Tibial nerve (tissue), 4 donors: Measurements from ENCODE around the gene MPC1. TPM values are rescaled to one million over a fixed set of nuclear protein-coding genes. Genes with fewer than 3 reads are reported as not detected.
A peak's percentile ranks its signal among the peaks of the same experiment; 100 is the strongest.
"Not testable (repeated sequence)": the region's sequence is repeated elsewhere in the genome, so short reads cannot be mapped to it uniquely, and the experiment has no call there.

Experiments
- DNase-seq, 2 donors: peaks; one replicate each; pipeline ENCODE4 v3.0.0-alpha.2; 2019; ENCODE audit warnings: low spot score in 2 of 2
- H3K27ac ChIP-seq, 4 donors: fragments of 200-600 bp; sonication (generic) in 3 of 4; one replicate each; pipeline ENCODE4 v1.5.1; 2017 to 2019; ENCODE audit warnings: mild to moderate bottlenecking in 1 of 4
- H3K27me3 ChIP-seq, 2 donors: fragments of 200-600 bp; sonication (generic) in 1 of 2; one replicate each; pipeline versions ENCODE4 v1.5.1 to v1.6.0; 2017 to 2019
- H3K36me3 ChIP-seq, 3 donors: fragments of 200-600 bp; sonication (generic); one replicate each; pipeline ENCODE4 v1.5.1; 2018 to 2019
- H3K4me1 ChIP-seq, 4 donors: fragments of 200-600 bp; sonication (generic) in 3 of 4; one replicate each; pipeline ENCODE4 v1.5.1; 2017 to 2019
- H3K4me3 ChIP-seq, 4 donors: fragments of 200-600 bp; sonication (generic) in 3 of 4; one replicate each; pipeline ENCODE4 v1.5.1; 2017 to 2019; ENCODE audit warnings: mild to moderate bottlenecking in 1 of 4, moderate library complexity in 1 of 4
- H3K9me3 ChIP-seq, 4 donors: fragments of 200-600 bp; sonication (generic) in 3 of 4; one replicate each; pipeline ENCODE4 v1.5.1; 2017 to 2019
- CTCF ChIP-seq, 5 experiments: fragments of 200-600 bp in 3 of 5; fragments of 450-650 bp in 2 of 5; sonication (generic) in 3 of 5; IDR thresholded peaks; one replicate each; pipeline ENCODE4 v1.5.1; 2016 to 2019; ENCODE audit warnings: antibody characterized with exemption in 5 of 5, mild to moderate bottlenecking in 3 of 5, moderate library complexity in 2 of 5
- EP300 ChIP-seq, 2 donors: sonication (generic); formaldehyde crosslinking; IDR thresholded peaks; one replicate each; pipeline ENCODE4 v1.6.1; 2017; ENCODE audit warnings: antibody characterized with exemption in 2 of 2, mild to moderate bottlenecking in 1 of 2
- POLR2A ChIP-seq, 2 donors: fragments of 450-650 bp; IDR thresholded peaks; one replicate each; pipeline ENCODE4 v1.6.1; 2017; ENCODE audit warnings: antibody characterized with exemption in 2 of 2, mild to moderate bottlenecking in 2 of 2, moderate library complexity in 2 of 2
- whole genome bisulfite sequencing, 2 donors: methylation state at CpG; one replicate each; pipeline ENCODE4 v1.1.5; 2018; 5-methylcytosine and 5-hydroxymethylcytosine counted together
- total RNA-seq, 4 donors: library from RNA; depleted of rRNA; stranded (reverse); fragments of >200 nt; gene quantifications; one replicate each; pipeline ENCODE4 v1.1.0, GENCODE V29; 2016

MPC1 gene
- total RNA-seq, 4 donors from 2014 or later, result 29.8 to 70.1 (median 53.7) TPM

GRCh38 chr6:166351715-166352285 lies 30.9 kb downstream of the MPC1 start:
- H3K27ac ChIP-seq, result no peak overlapping the region
- WGBS, 2 donors, result 11 to 23% methylated on average over 4 of the region's 4 CpGs
- no peaks in the 10 kb centered on the region for H3K4me1 ChIP-seq

GRCh38 chr6:166348305-166348949 lies 34.3 kb downstream of the MPC1 start:
- no peaks in the 10 kb centered on the region for H3K36me3 ChIP-seq
- H3K27me3 ChIP-seq, result no peaks in the 10 kb centered on the region
- no peak for DNase-seq
- H3K9me3 ChIP-seq, result peaks cover 0 to 17% (median 0%) of the 10 kb centered on the region in 4 donors
- 86% methylated on average over 6 of the region's 6 CpGs for WGBS, 2 donors
- H3K4me3 ChIP-seq, result no peak overlapping the region
- TF ChIP-seq CTCF (IDR thresholded peaks at IDR 0.05), result no peak
- no peak for TF ChIP-seq EP300 (IDR thresholded peaks at IDR 0.05)
- no peak for TF ChIP-seq POLR2A (IDR thresholded peaks at IDR 0.05)
- peaks cover 0 to 5% (median 1%) of the 10 kb centered on the region in 4 donors for H3K4me1 ChIP-seq
- H3K27ac ChIP-seq, result no peak overlapping the region

More at GRCh38 chr6:166351715-166352285, 30.9 kb downstream of the MPC1 start:
- Histone ChIP-seq H3K9me3 (peaks cover 0 to 17% (median 0%) of the 10 kb centered on the region in 4 donors), H3K27me3 (no peaks in the 10 kb centered on the region), H3K4me3 (no peak overlapping the region), H3K36me3 (no peaks in the 10 kb centered on the region)
- TF ChIP-seq EP300 (IDR thresholded peaks at IDR 0.05) (no peak), CTCF (IDR thresholded peaks at IDR 0.05) (no peak), POLR2A (IDR thresholded peaks at IDR 0.05) (no peak)
- DNase-seq, result peak in 1 of 2 donors; percentile 13

GRCh38 chr6:166346965-166347364 lies 35.8 kb downstream of the MPC1 start:
- Histone ChIP-seq H3K27ac (no peak overlapping the region), H3K36me3 (no peaks in the 10 kb centered on the region), H3K4me3 (no peak overlapping the region), H3K27me3 (no peaks in the 10 kb centered on the region), H3K4me1 (peaks cover 0 to 9% (median 4%) of the 10 kb centered on the region in 4 donors), H3K9me3 (peaks cover 0 to 17% (median 0%) of the 10 kb centered on the region in 4 donors)
- TF ChIP-seq EP300 (IDR thresholded peaks at IDR 0.05) (no peak), CTCF (IDR thresholded peaks at IDR 0.05) (no peak), POLR2A (IDR thresholded peaks at IDR 0.05) (no peak)
- no peak for DNase-seq

- Histone ChIP-seq H3K9me3 (peaks cover 0 to 17% (median 0%) of the 10 kb centered on the region in 4 donors), H3K27ac (no peak overlapping the region), H3K27me3 (no peaks in the 10 kb centered on the region), H3K4me3 (no peak overlapping the region), H3K36me3 (no peaks in the 10 kb centered on the region), H3K4me1 (peaks cover 0 to 12% (median 4%) of the 10 kb centered on the region in 4 donors)
- DNase-seq, result no peak
- TF ChIP-seq CTCF (IDR thresholded peaks at IDR 0.05), result no peak
- no peak for TF ChIP-seq POLR2A (IDR thresholded peaks at IDR 0.05)
- no peak for TF ChIP-seq EP300 (IDR thresholded peaks at IDR 0.05)
- WGBS, 2 donors, result 83 to 94% methylated on average over 3 of the region's 3 CpGs
Observed at GRCh38 chr6:166346449-166346848, 36.3 kb downstream of the MPC1 start.

GRCh38 chr6:166345672-166346071 lies 37.1 kb downstream of the MPC1 start:
- not testable (repeated sequence) for H3K4me3 ChIP-seq, DNase-seq, H3K27me3 ChIP-seq, H3K27ac ChIP-seq, H3K36me3 ChIP-seq
- H3K9me3 ChIP-seq, result peaks cover 0 to 14% (median 0%) of the 10 kb centered on the region in 4 donors
- 76 to 81% methylated on average over 9 of the region's 9 CpGs for WGBS, 2 donors
- H3K4me1 ChIP-seq, result peaks cover 0 to 20% (median 12%) of the 10 kb centered on the region in 4 donors

GRCh38 chr6:166344921-166345320 lies 37.8 kb downstream of the MPC1 start:
- H3K4me3 ChIP-seq, H3K9me3 ChIP-seq, H3K27me3 ChIP-seq, H3K36me3 ChIP-seq, DNase-seq, H3K27ac ChIP-seq: not testable (repeated sequence)
- H3K4me1 ChIP-seq, result peaks cover 0 to 27% (median 19%) of the 10 kb centered on the region in 4 donors
- WGBS, 2 donors, result 75 to 77% methylated on average over 2 of the region's 2 CpGs
